ENCODE results near the gene MIEF2.

Gene MIEF2

DNA sequence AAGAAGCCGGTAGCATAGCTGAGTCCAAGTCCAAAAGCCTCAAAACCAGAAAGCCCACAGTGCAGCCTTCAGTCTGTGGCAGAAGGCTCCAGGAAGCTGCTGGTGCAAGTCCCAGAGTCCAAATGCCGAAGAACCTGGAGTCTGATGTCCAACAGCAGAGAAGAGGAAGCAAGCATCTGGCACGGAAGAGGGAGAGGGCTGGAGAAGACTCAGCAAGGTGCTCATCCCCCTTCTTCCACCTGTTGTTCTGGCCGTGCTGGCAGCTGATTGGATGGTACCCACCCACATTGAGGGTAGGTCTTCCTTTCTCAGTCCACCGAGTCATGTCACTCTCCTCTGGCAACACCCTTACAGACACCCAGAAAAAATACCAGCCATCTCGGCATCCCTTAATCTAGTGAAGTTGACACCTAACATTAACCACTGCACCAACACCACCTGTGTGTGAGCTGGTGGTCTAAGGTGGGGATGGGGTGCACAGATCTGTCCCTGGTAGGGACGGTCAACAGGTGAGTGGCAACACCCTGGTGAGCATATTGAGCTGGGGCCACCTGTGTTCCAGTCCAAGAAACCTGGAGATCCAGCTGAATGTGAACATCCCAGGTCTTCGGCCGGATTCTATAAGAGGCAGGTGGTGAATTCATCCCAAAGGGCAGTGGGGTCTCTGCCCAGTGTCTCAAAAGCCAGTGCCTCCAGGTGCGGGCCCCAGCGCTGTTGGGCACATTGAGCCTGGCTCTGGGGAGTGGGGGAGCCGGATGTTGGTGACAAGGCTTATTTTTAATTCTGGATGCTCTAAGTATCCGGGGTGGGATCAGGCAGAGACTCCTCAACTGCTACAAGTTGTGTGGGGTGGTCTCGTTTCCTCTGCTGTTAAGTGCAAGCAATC, 9.8 kb downstream of the MIEF2 start:
- TF ChIP-seq, protein P1, sequence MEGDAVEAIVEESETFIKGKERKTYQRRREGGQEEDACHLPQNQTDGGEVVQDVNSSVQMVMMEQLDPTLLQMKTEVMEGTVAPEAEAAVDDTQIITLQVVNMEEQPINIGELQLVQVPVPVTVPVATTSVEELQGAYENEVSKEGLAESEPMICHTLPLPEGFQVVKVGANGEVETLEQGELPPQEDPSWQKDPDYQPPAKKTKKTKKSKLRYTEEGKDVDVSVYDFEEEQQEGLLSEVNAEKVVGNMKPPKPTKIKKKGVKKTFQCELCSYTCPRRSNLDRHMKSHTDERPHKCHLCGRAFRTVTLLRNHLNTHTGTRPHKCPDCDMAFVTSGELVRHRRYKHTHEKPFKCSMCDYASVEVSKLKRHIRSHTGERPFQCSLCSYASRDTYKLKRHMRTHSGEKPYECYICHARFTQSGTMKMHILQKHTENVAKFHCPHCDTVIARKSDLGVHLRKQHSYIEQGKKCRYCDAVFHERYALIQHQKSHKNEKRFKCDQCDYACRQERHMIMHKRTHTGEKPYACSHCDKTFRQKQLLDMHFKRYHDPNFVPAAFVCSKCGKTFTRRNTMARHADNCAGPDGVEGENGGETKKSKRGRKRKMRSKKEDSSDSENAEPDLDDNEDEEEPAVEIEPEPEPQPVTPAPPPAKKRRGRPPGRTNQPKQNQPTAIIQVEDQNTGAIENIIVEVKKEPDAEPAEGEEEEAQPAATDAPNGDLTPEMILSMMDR (conservative IDR thresholded peaks at IDR 0.05; ENCODE audit: low read depth, low read length), result no peak
- H3K4me3 ChIP-seq (ENCODE audit: low read length), result no peak overlapping the region
- no peak for DNase-seq (ENCODE audit: low read depth)

DNA sequence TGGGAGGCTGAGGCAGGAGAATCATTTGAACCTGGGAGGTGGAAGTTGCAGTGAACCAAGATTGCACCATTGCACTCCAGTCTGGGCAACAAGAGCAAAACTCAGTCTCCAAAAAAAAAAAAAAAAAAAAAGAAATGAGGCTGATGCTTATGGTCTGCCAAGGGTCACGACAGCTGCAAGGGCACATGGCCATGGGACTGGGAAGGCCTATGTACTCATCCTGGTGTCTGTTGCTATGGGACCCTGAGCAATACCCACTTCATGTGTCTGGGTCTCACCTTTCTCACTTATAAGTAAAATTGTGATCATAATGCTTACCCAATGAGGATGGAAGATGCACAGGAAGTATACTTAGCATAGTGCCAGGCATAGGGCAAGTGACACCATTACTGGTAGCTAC, 16.6 kb downstream of the MIEF2 start:
- no peak for DNase-seq (ENCODE audit: low read depth)
- no peak overlapping the region for H3K4me3 ChIP-seq (ENCODE audit: low read length)
- TF ChIP-seq, protein P1 (conservative IDR thresholded peaks at IDR 0.05; ENCODE audit: low read depth, low read length), result no peak

DNA sequence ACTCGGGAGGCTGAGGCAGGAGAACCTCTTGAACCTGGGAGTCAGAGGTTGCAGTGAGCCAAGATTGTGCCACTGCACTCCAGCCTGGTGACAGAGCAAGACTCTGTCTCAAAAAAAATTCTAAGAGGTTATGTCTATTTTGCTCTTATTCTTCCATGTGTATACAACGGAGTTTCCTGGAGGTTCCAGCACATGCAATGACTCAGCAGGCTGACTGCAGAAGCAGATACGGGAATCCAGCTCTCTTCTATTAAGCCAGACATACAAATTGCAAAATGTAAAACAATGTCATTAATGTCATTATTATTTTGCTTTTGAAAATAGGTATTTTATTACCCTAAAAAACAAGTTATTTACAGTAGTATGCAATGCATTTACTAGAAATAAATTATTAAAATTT, 18.4 kb downstream of the MIEF2 start:
- H3K4me3 ChIP-seq (ENCODE audit: low read length), result no peak overlapping the region
- TF ChIP-seq, protein P1 (conservative IDR thresholded peaks at IDR 0.05; ENCODE audit: low read depth, low read length), result no peak
- no peak for DNase-seq (ENCODE audit: low read depth)

DNA sequence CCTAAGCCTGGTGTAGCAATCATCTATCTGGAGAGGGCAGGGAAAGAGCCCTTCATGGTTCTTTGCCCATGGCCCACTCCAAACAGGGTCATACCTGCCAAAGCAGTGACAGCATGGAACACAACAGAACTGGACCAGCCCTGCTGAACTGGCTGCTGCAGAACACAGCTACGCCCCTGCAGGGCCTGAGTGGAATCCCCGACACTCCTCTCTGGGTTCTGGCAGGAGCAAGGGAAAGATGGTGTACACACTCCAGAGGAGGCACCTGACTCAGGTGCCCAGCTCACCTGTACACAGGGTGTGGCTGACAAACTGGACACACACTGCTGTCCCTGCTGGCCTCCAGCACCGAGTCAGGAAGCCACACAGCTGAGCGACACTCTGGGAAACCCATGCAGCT, 19.8 kb downstream of the MIEF2 start:
- no peak for DNase-seq (ENCODE audit: low read depth)
- TF ChIP-seq, protein P1 (conservative IDR thresholded peaks at IDR 0.05; ENCODE audit: low read depth, low read length), result no peak
- H3K4me3 ChIP-seq (ENCODE audit: low read length), result no peak overlapping the region

GRCh38 chr17:18280766-18281371, 20.4 kb downstream of the MIEF2 start:
- DNase-seq (ENCODE audit: low read depth), result no peak
- TF ChIP-seq, protein P1 (conservative IDR thresholded peaks at IDR 0.05; ENCODE audit: low read depth, low read length), result no peak

GRCh38 chr17:18281788-18282187, 21.3 kb downstream of the MIEF2 start:
- no peak for DNase-seq (ENCODE audit: low read depth)
- TF ChIP-seq, protein P1 (conservative IDR thresholded peaks at IDR 0.05; ENCODE audit: low read depth, low read length), result no peak
- H3K4me3 ChIP-seq (ENCODE audit: low read length), result no peak overlapping the region

More at GRCh38 chr17:18280766-18281371, 20.4 kb downstream of the MIEF2 start:
- no peak overlapping the region for H3K4me3 ChIP-seq (ENCODE audit: low read length)

DNA sequence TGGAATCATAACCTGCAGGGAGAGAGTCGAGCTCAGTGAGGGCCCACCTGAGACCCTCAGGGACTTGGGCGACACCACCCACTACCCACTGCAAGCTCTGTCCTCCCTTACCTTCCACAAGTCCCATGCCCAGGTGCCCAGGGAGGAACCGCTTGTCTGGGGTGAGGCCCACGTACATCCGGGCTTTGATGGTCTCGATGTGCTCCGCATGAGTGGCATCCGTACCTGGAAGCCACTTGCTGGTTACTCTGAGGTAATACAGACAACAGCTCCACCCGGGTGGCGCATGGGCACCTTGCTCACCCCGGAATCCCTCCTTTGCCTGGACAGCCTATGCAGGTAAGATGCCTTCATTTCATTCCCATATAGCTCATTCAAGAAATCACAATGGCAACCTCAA, 24.8 kb downstream of the MIEF2 start:
- TF ChIP-seq, protein P1 (conservative IDR thresholded peaks at IDR 0.05; ENCODE audit: low read depth, low read length), result no peak
- no peak overlapping the region for H3K4me3 ChIP-seq (ENCODE audit: low read length)
- no peak for DNase-seq (ENCODE audit: low read depth)
